ENCODE measurements around the gene PRDM16. TPM values are rescaled to one million over a fixed set of nuclear protein-coding genes. Genes with fewer than 3 reads are reported as not detected.

PRDM16 gene
- total RNA-seq, 4 donors from 2014 or later, result 0.19 to 1.6 (median 0.36) TPM

DNA sequence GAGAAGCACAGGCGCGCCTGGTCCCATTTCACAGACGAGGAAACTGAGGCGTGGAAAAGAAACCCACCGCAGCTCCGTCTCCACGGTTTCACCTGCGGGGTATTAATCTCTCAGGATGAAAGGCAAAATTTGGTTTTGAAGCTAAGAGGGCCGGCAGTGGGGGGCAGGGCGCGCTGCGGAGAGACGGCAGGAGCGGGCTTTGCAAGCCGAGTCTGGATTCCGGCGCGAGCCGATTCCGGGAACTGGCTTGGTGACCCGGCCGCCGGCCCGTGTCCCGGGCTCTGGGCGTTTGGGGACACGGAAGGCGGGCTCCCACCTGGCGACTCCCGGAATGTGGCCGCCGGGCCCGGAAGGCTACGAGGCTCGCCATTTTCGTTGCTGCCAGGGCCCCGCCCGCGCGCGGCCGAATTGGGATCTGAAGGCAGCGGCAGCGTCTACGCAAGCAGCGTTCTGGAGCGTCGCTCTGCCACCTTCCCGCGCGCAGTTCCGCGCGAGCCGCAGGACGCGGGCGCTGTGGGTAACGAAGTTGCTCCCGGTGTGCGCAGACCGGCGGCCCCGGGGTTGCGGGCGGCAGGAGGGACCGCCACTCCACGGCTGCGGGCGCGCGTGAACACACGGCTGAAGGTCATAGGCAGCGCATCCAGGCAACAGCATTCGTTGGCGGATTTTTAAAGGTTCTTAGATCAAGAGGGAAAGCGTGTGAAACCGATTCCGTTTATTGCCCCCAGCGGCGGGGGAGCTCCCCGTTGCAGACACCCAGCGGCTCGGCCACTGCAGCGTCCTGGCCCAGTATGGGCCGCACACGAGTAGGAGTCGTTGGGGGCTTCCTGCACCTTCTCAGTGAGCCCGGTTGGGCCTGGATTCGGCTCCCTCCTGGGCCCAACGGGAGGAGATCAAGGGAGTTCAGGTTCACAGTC, 5.4 kb upstream of the PRDM16 start:
- H3K27me3 ChIP-seq, result peaks cover 98% of the 10 kb centered on the region
- no peak overlapping the region for H3K27ac ChIP-seq
- WGBS, result 32% methylated on average over 62 of the region's 91 CpGs
- peaks cover 32% of the 10 kb centered on the region for H3K4me1 ChIP-seq
- H3K36me3 ChIP-seq, result no peaks in the 10 kb centered on the region
- peak; percentile 53 to 75 for DNase-seq (ENCODE audit: low spot score in 2 of 2)
- H3K9me3 ChIP-seq, result no peaks in the 10 kb centered on the region
- peak overlapping the region; percentile 13 for H3K4me3 ChIP-seq
- TF ChIP-seq POLR2AphosphoS5 (IDR thresholded peaks at IDR 0.05), result no peak
- TF ChIP-seq, protein P1, sequence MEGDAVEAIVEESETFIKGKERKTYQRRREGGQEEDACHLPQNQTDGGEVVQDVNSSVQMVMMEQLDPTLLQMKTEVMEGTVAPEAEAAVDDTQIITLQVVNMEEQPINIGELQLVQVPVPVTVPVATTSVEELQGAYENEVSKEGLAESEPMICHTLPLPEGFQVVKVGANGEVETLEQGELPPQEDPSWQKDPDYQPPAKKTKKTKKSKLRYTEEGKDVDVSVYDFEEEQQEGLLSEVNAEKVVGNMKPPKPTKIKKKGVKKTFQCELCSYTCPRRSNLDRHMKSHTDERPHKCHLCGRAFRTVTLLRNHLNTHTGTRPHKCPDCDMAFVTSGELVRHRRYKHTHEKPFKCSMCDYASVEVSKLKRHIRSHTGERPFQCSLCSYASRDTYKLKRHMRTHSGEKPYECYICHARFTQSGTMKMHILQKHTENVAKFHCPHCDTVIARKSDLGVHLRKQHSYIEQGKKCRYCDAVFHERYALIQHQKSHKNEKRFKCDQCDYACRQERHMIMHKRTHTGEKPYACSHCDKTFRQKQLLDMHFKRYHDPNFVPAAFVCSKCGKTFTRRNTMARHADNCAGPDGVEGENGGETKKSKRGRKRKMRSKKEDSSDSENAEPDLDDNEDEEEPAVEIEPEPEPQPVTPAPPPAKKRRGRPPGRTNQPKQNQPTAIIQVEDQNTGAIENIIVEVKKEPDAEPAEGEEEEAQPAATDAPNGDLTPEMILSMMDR (IDR thresholded peaks at IDR 0.05), result no peak
- TF ChIP-seq EP300 (IDR thresholded peaks at IDR 0.05), result no peak
- TF ChIP-seq POLR2A (IDR thresholded peaks at IDR 0.05), result no peak

DNA sequence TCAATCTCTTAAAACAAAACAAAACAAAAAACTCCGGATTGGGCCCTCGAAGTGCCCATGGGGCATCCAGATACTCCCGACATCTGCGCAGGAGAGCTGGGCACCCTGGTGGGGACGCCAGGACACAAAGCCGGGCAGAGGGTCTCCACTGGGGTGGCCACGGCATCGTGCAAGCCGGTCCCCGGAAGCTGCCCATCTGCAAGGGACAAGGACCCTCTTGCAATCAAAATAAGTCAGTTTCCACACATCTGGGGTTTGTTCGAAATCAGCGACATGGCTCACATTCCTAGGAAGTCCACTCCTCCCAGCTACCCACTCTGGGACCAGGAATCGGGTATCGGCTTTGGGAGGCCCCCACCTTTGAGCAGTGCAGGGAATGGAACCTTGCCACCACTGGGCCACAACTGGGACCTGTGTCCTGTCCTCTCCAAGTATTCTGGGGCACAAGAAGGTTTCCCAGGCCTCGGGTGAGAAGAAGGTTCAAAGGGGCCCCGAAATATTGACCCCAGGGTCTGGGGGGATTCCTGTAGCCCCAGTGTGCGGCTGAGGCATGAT, 4.6 kb upstream of the PRDM16 start:
- Histone ChIP-seq H3K36me3 (no peaks in the 10 kb centered on the region), H3K4me3 (peak overlapping the region; percentile 13), H3K27ac (no peak overlapping the region), H3K9me3 (no peaks in the 10 kb centered on the region), H3K4me1 (peaks cover 37% of the 10 kb centered on the region), H3K27me3 (peaks cover 97% of the 10 kb centered on the region)
- peak; percentile 38 to 47 for DNase-seq (ENCODE audit: low spot score in 2 of 2)
- WGBS, result 51% methylated on average over 12 of the region's 17 CpGs
- TF ChIP-seq EP300 (IDR thresholded peaks at IDR 0.05) (no peak), POLR2A (IDR thresholded peaks at IDR 0.05) (no peak), POLR2AphosphoS5 (IDR thresholded peaks at IDR 0.05) (no peak)
- TF ChIP-seq, protein P1 (IDR thresholded peaks at IDR 0.05), result no peak

DNA sequence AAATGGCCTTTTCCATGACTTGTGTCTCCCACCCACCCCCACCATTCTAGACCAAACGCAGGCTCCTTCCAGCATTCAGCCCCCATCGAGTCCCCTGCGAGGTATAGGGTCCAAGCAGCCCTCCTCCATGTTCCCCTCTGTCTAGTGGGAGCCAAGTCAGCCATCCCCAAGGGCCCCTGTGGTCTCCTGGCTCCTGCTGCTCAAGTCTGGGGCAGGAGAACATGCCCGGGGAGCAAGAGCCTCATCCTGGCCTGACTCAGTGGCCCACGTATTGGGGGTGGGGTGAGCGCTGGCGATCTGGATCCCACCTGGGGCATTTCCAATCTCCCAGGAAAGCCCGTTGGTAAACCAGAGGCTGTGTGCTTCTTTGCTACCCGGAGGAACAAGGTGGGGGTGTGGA, 4.1 kb upstream of the PRDM16 start:
- TF ChIP-seq, protein P1 (IDR thresholded peaks at IDR 0.05), result no peak
- no peak for TF ChIP-seq EP300 (IDR thresholded peaks at IDR 0.05)
- no peak for TF ChIP-seq POLR2AphosphoS5 (IDR thresholded peaks at IDR 0.05)
- no peak for TF ChIP-seq POLR2A (IDR thresholded peaks at IDR 0.05)
- Histone ChIP-seq H3K9me3 (no peaks in the 10 kb centered on the region), H3K4me1 (peaks cover 43% of the 10 kb centered on the region), H3K27me3 (peaks cover 97% of the 10 kb centered on the region), H3K27ac (no peak overlapping the region), H3K4me3 (no peak overlapping the region), H3K36me3 (no peaks in the 10 kb centered on the region)
- peak in 1 of 2 donors; percentile 35 for DNase-seq (ENCODE audit: low spot score in 2 of 2)
- WGBS, result 59% methylated on average over 8 of the region's 9 CpGs

DNA sequence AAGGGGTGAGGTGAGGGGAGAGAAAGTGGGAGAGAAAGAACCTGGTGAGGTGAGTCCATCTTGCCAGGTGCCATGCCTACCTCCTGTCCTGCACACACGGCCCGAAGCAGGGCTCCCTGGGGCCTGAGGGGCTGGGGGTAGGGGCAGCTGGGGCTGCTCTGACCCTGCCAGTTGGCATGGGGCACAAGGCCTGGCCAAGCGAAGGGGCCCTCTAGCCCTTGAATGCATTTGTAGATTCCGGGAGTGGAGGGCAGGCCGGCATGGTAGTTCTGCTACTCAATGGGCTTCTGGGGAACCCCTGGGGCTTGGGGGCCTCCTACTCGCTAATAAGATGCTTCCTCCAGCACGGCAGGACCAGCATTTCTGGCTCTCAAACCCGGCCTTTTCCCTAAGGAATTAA, 3.6 kb upstream of the PRDM16 start:
- Histone ChIP-seq H3K4me1 (peaks cover 44% of the 10 kb centered on the region), H3K4me3 (no peak overlapping the region), H3K27ac (no peak overlapping the region), H3K36me3 (no peaks in the 10 kb centered on the region), H3K27me3 (peaks cover 97% of the 10 kb centered on the region), H3K9me3 (no peaks in the 10 kb centered on the region)
- peak; percentile 58 to 69 for DNase-seq (ENCODE audit: low spot score in 2 of 2)
- TF ChIP-seq EP300 (IDR thresholded peaks at IDR 0.05), result no peak
- TF ChIP-seq, protein P1 (IDR thresholded peaks at IDR 0.05), result no peak
- no peak for TF ChIP-seq POLR2AphosphoS5 (IDR thresholded peaks at IDR 0.05)
- TF ChIP-seq POLR2A (IDR thresholded peaks at IDR 0.05), result no peak
- WGBS, result 63% methylated on average over 8 of the region's 8 CpGs

DNA sequence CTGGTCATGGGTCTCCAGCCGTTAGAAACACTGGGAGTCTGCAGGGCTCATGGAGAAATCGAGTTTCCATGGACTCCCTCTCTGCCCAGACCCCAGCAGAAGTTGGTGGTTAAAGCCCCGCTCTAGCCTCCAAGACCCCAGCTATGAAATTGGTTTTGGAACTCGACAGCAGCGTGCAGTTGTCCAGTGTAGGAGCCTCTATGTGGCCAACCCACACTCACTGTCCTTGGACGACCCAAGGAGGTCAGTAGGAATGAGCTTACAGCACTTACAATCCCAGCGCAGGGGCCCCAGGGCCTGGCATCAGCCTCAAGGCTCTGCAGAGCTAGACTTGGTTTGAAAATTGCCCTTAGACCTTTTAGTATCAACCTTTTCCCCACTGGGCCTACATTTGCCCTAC, 3.2 kb upstream of the PRDM16 start:
- H3K27ac ChIP-seq, result no peak overlapping the region
- DNase-seq (ENCODE audit: low spot score in 2 of 2), result peak in 1 of 2 donors; percentile 52
- H3K9me3 ChIP-seq, result no peaks in the 10 kb centered on the region
- H3K27me3 ChIP-seq, result peaks cover 97% of the 10 kb centered on the region
- 86% methylated on average over 7 of the region's 7 CpGs for WGBS
- TF ChIP-seq EP300 (IDR thresholded peaks at IDR 0.05), result no peak
- no peak for TF ChIP-seq POLR2A (IDR thresholded peaks at IDR 0.05)
- no peak for TF ChIP-seq POLR2AphosphoS5 (IDR thresholded peaks at IDR 0.05)
- TF ChIP-seq, protein P1 (IDR thresholded peaks at IDR 0.05), result no peak
- peaks cover 48% of the 10 kb centered on the region for H3K4me1 ChIP-seq
- H3K4me3 ChIP-seq, result no peak overlapping the region
- H3K36me3 ChIP-seq, result no peaks in the 10 kb centered on the region
